Bone marrow (tissue), 2 donors: Measurements from ENCODE around the gene MACROD1.
"Not testable (repeated sequence)": the region's sequence is repeated elsewhere in the genome, so short reads cannot be mapped to it uniquely, and the experiment has no call there.

Source experiments
- DNase-seq, 2 donors: peaks; one replicate each; lab custom pipeline; 2025; lab: John Stamatoyannopoulos, UW

MACROD1 gene

DNA sequence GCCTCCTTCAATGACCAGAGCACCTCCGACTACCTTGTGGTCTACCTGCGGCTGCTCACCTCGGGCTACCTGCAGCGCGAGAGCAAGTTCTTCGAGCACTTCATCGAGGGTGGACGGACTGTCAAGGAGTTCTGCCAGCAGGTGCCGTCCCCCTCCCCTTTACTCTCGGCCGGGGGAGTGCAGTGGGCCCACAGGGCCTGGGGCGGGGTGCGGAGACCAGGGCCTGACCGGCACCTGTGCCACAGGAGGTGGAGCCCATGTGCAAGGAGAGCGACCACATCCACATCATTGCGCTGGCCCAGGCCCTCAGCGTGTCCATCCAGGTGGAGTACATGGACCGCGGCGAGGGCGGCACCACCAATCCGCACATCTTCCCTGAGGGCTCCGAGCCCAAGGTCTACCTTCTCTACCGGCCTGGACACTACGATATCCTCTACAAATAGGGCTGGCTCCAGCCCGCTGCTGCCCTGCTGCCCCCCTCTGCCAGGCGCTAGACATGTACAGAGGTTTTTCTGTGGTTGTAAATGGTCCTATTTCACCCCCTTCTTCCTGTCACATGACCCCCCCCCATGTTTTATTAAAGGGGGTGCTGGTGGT is 168.7 kb downstream of the MACROD1 start:
- DNase-seq = no peak

DNA sequence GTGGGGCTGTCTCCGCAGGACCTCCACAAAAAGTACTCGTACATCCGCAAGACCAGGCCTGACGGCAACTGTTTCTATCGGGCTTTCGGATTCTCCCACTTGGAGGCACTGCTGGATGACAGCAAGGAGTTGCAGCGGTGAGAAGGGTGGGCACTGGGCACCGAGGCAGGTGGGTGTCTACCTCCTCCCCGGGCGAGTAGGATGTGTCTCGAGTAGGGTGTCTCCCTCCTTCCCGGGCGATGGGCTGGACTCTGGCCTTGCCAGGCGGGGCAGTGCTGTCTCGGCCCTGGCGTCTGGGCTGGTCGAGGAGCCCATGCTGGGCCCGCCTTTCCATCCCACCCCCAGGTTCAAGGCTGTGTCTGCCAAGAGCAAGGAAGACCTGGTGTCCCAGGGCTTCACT is 169.4 kb downstream of the MACROD1 start:
- DNase-seq = no peak

DNA sequence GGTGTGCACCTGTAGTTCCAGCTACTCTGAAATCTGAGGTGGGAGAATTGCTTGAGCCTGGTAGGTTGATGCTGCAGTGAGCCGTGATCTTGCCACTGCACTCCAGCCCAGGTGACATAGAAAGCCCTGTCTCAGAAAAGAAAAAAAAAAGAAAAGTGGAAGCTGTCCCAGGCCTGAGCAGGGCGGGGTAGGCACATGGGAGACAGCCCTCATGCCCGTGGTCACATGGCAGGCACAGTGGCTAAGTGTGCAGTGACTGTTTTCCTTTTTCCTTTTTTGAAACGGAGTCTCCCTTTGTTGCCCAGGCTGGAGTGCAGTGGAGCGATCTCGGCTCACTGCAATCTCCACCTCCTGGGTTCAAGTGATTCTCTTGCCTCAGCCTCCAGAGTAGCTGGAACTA is 171.9 kb downstream of the MACROD1 start:
- DNase-seq = no peak

DNA sequence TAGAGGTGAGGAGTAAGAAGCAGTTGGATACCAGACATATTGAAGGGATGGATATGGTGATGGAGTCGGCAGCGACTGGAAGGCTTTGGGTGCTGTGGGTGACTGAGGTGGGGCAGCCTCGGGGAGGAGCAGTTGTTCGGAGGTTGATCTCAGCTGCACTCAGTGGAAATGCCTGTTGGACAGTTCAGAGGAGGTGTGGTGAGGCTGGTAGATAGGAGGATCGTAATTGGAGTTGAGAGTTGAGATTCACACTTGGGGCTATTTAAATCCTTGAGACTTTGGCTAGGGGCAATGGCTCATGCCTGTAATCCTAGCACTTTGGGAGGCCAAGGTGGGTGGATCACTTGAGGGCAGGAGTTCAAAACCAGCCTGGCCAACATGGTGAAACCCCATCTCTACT is 172.8 kb downstream of the MACROD1 start:
- no peak for DNase-seq

DNA sequence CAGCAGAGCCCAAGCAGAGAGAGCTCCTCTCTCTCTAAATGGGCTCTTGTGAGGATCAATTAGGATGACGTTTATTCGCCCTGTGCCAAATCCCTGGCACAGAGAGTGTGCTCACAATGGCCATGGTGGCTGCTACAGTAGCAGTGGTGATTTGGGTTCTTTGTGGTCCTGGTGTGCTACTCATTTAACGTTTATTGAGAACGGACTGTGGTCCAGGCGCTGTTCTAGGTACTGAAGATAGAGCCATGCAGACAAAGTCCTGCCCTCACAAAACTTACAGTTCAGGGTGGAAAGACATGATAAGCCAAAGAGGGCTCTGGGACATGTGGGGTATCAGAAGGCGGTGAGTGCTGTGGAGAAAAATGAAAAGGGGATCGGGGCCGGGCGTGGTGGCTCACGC is 174.4 kb downstream of the MACROD1 start:
- DNase-seq = no peak

DNA sequence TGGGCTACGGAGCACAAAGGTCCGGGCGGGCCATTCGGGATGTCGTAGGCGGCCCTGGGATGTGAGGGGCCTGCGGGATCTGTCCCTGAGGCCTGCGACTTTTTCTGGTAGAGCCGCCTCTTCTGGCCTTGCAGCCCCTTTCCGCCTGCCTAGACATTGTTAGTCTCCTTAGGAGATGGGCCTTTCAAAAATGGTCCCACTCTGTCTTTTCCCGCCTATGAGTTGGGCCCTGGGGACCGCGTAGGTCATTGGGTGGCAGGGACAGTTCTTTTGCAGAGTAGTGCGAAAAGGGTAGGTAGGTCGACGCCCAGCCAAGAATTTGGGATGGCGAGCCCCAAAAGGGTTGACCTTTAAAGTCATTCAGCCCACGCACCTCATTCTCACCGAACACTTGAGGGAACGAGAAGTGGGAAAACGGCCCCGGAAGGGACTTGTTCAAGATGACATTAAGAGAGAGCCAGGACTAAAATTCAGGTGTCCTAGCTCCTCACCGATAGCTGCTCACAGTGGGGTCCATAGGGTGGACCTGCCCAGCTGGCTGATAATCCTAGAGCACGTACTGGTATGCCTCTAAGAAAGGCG is 178.9 kb downstream of the MACROD1 start:
- DNase-seq = no peak

DNA sequence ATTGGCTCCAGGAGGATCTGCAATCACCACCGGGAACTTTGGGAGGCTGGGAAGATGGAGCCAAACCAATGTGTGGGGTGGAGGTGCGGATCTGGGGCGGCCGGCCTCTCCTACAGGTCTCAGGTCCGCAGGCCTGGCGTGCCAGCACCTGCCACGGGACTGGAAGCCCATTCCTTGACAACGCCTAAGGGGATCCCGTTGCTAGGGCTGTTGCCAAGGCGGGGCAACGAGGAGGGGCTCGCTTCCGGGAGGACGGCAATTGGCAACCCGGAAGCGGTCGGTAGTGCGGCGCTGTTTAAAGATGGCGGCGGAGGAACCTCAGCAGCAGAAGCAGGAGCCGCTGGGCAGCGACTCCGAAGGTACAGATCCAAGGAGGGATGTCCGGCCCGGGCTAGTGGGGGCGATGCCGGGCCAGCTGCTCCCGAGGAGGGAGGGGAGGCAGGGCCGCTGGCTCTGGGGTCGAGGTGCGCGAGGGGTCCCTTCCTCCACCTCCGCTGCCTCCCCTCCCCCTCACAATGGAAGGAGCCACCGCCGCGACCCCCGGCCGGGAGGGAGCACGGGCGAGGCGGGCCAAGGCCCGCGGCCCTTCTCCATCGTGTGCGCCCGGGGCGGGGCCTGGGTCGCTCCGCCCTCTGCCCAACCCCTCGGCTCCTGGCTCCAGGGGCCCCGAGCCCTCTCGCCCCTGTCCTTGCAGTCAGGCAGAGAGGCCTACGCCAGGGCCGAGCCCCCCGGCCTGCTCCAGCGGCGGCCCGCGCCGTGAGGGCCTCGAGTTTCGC is 179.6 kb downstream of the MACROD1 start, which contains the start of gene OTUB1:
TSS of gene OTUB1 (plus strand) at position 283 of the 776 bp plus-strand sequence. CDS start at position 302, 19 bp downstream.
- DNase-seq = peak; percentile 71

DNA sequence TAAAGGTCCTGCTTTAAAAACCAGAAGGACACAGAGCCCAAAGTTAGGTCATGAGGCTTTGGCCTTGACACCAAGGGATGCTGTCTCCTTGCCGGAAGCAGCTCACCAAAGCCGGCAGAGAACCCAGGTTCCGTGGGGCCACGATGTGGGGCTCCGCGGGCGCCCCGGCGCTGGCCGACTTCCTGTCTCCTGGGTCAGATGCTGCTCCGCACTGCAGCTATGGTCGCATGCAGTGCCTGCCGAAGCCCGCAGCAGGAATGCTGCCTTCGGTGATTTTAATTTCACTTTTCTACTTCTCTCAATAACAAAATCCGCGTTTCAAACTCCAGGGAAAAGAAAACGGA is 180.1 kb downstream of the MACROD1 start:
- DNase-seq = peak in 1 of 2 donors; percentile 71

DNA sequence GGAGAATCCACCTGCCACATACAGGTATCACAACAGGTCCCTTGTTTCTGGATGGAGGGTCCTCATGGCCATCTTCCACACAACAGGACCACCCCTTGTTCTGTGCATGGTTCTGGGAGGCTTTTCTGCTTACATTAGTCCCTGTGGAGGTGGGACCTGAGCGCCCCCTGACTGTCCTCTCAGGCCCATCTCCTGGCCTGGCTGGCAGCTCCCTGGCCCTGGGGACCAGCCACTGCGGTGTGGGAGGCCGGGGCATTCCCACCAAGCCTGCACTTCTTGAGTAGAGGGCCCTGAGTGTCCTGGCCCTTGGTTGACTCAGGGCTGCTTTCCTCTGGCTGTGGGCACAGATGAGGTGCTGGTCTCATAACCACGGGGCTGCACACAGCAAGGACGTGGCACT is 186.5 kb downstream of the MACROD1 start:
- DNase-seq = no peak

DNA sequence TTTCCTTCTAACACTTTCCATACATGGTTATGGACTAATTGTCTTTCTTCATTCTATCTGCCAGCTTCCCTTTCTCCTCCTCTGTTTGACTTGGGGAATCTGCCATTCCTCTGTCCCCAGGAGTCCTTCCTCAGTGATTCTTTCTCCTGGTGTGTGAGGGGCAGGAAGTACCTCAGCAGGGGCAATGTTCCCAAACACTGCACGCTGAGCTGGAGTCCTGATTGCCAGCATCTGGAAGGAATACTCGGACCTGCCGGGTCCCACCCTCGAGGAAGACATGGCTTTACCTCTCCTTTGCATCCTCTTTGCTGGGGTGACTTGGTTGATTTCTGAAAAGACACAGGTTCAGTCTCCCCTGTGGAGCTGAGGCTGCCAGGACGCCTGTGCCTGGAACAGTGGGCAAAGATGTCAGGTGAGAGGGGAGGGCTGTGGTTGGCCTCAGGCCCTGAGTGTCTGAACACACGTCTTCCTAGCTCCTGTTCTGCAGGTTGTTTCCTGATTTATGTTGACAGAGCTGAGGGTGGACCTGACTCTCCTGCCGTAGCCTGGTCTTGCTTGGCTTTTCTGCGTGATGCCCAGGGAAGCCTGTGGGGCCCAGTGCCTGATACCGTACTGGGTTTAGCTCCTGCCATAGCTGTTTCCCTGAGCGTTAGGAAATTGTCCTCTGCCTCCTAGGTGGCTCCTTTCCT is 187.2 kb downstream of the MACROD1 start:
- no peak for DNase-seq

DNA sequence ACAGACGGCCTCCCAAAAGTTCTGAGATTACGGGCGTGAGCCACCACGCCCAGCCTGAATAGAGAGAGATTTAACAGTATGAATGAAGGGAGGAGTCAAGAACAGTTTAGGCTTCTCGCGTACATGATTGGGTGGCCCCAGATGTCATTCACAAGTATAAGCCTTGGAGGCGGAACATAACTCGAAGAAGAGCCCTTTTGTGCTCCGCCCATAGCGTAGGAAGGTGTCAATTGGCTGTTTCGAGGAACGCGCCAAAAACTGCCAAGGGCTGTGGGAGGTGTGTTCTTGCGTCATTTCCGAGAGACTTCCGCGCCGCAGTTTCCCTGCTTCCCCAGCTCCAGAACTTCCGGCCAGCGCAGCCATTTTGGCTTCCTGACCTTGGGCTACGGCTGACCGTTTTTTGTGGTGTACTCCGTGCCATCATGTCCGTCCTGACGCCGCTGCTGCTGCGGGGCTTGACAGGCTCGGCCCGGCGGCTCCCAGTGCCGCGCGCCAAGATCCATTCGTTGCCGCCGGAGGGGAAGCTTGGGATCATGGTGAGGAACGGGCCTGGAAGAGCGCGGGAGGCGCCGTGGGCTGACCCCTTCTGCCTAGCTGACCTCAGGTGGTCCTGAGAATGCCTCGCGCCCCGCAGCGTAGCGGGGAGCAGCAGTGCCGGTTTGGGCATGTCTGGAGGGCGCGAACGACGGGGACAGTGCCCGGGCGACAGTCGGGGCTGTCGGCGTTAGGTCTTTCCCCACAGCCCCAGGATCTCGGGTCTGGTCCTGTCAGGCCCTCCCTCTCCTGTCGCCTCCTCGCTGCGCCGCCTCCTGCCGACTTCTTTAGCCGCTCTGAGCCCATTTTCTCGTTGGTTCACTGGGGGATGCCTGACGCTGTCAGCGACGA is 191.4 kb downstream of the MACROD1 start, which contains the start of gene COX8A:
TSS of gene COX8A (plus strand) at position 362 of the 885 bp plus-strand sequence. CDS start at position 423, 61 bp downstream.
- DNase-seq = peak; percentile 86 to 99

DNA sequence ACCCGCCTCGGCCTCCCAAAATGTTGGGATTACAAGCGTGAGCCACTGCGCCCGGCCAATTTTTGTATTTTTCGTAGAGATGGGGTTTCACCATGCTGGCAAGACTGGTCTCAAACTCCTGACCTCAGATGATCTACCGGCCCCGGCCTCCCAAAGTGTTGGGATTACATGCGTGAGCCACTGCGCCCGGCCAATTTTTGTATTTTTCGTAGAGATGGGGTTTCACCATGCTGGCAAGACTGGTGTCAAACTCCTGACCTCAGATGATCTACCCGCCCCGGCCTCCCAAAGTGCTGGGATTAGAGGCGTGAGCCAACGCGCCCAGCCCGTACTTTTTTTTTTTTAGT is 192.0 kb downstream of the MACROD1 start:
- DNase-seq = not testable (repeated sequence)

DNA sequence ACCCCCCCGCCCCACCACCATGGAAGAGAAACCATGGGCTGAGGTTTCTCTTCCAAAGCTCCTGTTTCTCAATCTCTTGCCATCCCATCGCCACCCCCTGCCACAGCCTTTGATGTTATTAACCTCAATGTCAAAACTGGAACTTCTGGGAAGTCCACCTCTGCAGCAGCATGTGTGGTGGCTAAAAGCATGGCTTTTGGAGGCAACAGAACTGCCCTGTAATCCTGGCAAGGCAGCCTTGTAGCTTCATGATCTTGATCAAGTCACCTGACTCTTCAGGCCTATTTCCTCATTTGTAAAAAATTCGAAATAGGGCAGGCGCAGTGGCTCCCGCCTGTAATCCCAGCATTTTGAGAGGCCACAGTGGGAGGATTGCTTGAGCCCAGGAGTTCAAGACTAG is 195.0 kb downstream of the MACROD1 start:
- no peak for DNase-seq

DNA sequence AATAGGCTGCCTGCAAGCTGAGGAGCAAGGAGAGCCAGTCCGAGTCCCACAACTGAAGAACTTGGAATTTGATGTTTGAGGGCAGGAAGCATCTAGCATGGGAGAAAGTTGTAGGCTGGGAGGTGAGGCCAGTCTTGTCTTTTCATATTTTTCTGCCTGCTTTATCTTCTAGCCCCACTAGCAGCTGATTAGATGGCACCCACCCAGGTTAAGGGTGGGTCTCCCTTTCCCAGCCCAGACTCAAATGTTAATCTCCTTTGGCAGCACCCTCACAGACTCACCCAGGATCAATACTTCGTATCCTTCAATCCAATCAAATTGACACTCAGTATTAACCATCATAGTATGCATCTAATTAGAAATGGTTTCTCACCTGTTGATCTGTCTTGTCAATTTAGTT is 196.5 kb downstream of the MACROD1 start:
- DNase-seq = no peak

DNA sequence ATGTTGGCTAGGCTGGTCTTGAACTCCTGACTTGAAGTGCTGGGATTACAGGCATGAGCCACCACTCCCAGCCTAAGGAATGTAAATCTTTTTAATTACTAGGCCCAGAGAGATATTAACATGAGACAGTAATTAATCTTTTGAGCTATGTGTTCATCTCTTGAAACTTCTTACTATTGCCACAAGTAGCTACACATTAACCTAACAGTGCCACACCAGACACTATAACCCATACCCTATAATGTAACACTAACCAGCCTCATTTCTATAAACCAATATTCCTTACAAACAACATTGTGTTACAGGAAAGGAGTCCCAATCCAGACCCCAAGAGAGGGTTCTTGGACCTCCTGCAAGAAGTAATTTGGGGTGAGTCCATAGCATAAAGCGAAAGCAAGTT is 199.5 kb downstream of the MACROD1 start:
- no peak for DNase-seq

DNA sequence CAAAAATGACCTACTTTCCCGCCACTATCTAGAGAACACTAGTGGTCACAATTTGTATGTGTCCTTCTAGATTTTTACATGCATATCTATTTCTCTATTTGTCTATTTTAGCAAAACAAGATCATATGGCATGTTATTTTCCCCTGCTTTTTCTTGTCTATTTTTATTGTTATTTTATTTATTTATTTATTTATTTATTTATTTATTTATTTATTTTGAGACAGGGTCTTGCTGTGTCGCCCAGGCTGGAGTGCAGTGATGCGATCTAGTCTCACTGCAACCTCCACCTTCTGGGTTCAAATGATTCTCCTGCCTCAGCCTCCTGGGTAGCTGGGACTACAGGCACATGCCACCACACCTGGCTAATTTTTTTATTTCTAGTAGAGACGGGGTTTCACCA is 202.0 kb downstream of the MACROD1 start:
- DNase-seq = not testable (repeated sequence)

DNA sequence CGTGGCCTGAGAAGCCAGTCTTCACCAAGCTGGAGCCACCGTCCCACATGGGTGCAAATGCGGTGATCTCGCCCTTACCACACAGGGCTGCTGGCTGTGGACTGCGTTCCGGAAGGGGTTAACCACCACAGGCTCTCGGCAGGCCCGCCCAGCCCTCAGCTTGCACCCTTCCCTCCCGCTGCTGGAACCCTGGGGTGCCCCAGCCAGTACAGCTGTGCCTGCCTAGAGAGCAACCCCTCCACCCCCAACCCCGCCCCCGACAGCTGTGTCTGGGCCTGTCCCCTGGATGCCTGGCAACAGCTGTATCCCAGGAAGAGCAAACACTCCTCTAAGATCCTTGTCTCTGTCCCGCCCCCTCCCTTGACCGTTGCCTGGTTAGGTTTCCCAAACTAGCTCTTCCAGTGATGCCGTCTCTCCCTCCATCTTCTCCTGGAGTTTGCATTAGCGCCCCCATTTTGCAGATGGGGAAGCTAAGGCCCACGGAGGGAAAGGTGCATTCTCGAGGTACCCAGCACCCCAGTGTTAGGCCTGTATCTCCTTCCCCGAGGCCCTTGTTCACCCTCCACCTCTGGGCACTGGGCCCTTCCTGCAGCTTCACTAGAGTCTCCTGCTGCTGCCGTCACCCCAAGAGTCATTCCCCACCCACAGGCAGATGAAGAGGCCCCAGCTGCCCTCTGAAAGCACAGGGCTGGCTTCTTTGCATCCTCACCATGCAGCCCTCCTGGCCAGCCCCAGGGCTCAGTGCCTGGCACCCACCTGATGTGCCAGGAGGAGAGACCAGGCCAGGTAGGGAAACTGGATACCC is 204.1 kb downstream of the MACROD1 start:
- no peak for DNase-seq

DNA sequence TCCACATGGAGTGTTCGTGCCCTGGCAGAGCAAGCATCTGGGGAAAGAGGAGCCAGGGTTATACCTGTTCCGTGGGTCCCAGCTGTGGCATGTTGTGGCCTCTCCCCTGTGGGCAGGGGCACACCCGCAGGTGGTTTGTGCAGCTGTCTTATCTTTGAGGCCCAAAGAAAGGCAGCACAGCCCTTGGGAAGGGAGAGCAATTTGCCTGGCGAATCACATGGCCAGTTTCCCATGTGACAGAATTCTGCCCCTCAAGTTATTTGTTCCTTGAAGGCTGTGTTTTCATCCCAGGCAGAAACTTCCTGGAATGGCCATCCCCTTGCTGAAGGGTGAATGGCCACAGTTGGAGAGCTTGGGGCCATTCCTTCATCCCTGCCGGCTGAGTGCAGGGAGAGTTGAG is 207.9 kb downstream of the MACROD1 start:
- no peak for DNase-seq

DNA sequence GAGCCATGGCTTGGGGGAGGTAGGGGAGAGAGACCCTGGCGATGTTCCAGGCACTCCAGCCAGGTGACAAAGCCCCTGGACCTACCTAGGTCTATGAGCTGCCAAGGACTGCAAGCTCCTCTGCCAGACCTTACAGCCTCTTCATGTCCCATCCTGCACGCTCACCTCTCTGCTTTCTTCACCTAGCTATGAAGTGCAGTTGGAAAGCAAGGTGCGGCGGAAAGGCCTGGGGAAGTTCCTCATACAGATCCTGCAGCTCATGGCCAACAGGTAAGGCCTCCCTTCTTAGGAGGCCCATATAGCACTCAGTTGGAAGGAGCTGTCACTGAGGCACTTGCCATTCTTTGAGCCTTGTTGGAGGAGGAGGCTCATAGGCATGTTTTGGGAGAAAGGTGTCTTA is 213.3 kb downstream of the MACROD1 start:
- no peak for DNase-seq

DNA sequence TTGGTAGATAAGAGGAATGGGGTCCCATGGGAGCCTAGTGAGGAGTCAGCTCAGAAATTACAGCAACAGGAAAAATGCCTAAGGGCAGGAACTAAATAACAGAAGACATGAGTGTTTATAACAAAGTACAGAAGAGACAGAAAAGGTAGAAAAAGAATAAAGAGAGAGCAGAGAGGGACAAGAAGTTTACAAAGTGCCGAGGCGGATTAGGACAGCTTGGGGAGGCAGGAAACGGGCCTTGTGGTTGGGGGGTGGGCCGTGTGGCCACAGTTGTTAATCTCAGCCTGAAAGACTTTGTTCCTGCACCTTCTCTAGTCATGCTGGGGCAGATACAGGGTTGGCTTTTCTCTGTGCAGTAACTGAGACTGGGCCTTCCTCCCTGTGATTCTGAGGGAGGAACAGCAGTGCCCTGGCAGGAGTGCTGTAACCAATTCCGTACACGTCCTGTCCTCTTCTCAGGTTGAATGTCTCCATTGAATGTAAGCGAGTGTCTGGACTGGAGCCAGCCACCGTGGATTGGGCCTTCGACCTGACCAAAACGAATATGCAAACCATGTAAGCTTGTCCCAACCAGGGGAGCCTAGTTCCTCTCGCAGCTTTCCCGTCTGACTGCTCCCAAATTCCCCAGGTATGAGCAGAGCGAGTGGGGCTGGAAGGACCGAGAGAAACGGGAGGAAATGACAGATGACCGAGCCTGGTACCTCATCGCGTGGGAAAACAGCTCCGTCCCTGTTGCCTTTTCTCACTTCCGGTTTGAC is 214.0 kb downstream of the MACROD1 start:
- DNase-seq = no peak
